AML-193 (cell line): ENCODE measurements around the gene SAMD4A.

Source experiments
- DNase-seq, 2 experiments: peaks; one replicate each; lab custom pipeline; 2025; lab: John Stamatoyannopoulos, UW

The SAMD4A gene

GRCh38 chr14:54706769-54707168, 139.8 kb downstream of the SAMD4A start:
- no peak for DNase-seq

- no peak for DNase-seq
Measured at GRCh38 chr14:54708161-54708560, 141.2 kb downstream of the SAMD4A start.

- DNase-seq, result no peak
Measured at GRCh38 chr14:54708982-54709381, 142.1 kb downstream of the SAMD4A start.

DNA sequence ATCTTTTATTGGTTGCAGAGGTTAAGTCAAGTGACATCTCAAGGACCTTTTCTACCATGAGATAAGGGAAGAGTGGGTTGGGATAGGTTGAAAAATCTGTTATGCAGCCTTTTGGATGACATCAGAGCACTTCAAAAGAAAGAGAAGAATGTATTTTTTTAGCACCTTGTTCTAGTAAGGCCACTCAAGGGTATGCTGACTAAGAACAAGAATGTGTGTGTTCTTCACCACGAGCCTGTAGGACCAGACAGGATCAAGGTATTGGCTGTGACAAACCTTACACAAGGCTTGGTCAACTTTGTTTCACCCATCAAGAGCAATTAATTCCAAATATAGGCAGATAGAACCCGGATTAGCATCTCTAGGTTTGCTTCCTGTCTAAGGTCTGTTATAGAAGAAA, 142.5 kb downstream of the SAMD4A start:
- DNase-seq, result no peak

- no peak for DNase-seq
Measured at GRCh38 chr14:54709867-54710266, 142.9 kb downstream of the SAMD4A start.

DNA sequence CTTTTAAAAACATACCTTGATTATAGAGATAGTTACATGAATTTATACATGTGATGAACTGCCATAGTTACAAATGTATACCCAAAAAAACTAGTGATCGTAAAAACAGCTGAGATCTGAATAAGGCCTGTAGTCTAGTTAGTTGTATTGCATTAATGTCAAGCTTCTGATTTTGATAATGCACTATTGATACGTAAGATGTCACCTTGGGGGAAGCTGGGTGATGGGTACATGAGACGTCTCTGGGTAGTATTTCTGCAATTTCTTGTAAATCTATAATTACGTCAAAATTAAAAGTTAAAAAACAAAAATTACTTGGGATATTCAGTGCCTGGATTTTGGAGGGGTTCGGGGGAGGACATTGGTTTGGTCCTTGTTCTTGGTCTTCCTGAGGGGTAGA, 144.4 kb downstream of the SAMD4A start:
- DNase-seq, result no peak

DNA sequence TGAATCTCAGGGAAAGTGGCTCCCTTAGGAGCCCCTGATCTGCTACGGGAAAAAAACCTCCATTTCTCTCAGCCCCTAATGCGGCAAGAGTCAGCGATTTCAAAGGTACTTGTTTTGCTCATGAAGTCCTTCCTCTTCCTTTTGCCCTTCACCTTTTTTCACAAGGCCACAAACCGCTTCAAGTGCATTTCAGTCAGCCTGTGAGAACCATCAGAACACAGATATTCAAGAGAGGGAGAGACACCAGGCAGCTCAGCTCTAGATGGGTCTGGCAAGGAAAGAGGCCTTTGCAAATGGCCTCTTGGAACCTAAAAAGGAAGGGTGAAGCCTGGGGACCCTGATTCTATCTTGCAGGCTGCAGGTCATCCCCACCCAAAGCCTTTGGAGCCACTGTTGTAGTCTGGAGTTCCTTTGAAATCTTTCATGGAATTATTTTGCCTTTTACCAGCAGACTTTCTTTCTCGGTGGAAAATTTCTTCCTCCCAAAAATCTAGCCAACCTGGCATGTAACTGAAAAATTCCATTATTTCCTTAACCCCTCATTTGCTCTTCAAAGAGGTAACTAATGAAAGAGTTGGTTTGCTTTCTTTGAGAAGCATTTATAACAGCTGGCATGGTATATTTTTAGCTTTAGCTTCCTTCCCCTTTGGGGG, 145.0 kb downstream of the SAMD4A start:
- DNase-seq, result no peak

DNA sequence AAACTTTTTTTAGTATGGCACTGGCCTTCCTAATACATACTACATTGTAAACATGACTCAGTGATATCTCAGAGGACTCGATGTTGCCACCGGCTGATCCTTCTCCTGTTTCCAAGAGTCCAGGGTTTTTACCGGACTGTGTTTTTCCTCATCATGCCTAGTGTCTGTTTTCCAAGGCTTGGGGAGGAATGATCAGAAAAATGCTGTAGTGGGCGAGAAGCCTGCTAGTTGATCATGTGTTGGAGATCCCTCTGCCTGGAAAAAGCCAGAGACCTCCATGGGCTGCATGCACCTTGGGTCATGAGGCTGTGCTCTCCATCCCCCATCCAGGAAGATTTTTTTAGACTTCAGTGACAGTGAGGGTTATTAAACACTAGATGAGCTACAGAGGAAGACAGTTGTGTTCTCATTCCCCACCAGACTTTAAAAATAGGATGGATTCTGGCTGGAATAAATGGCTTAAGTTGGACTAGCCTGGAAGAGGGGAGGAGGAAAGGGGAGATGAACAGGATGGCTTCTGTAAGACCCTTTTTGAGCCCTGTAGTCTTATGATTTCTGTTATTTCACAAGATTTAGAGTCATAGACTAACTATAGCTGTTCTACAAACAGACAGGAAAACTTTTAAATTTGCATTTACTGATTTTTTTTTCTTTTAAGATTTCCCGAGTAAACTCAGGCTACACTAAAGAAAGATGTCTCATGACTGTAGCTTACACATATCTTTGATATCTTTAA, 145.7 kb downstream of the SAMD4A start:
- no peak for DNase-seq

DNA sequence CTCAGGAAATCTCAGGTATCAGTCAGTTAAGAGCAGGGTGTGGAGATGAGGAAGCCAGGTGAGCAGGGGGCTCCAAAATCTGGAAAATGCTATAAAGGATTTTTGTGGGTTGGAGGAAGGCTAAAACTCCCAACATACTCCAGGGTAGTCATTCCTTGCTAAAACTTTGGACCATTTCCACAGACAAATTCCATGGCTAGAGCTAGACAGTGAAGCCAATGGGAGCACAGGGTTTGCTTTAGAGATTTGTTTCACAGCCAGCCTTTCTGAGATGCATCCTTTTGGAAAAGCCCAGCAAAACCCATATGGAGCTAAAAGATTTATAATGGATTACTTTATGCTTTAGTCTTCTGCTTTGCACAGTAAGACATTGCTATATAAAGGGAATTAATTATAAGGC, 146.5 kb downstream of the SAMD4A start:
- no peak for DNase-seq

DNA sequence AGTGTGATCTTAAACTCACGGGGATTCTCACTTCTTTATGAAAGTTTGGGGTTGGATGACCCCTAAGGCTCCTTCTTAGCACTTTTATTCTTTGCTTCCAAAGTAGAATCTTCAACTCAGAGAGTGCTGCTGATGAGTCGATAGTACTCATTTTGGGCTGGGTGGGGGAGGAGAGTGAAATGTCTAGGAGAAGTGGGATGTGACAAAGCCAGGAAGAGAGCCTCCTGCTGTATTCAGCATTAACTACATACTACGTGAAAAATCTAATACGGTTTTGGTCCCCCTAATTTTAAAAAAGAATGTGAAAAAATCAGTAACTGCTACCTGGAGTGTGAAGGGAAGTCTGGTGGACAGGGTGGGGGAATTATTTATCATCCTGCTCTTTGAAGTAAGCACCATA, 148.3 kb downstream of the SAMD4A start:
- DNase-seq, result no peak

DNA sequence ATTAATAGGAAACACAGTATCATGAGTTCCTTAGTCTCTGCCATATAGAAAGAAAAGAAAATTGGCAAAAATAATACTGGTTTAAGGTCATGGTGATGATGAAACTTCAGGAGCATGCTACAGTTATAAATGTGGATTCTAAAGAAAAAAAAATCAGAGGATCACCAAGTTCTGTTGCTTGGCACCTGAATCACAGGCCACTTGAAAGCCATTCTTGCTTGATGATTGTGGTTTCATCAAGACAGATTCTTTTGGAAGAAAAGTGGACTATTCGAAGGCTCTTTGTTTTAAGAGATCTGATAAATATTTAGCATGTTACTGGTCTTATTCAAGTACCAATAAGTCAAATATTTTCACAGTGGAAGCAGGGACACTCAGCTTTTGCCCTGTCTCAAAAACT, 148.9 kb downstream of the SAMD4A start:
- no peak for DNase-seq

- no peak for DNase-seq
Measured at GRCh38 chr14:54716862-54717261, 149.9 kb downstream of the SAMD4A start.

DNA sequence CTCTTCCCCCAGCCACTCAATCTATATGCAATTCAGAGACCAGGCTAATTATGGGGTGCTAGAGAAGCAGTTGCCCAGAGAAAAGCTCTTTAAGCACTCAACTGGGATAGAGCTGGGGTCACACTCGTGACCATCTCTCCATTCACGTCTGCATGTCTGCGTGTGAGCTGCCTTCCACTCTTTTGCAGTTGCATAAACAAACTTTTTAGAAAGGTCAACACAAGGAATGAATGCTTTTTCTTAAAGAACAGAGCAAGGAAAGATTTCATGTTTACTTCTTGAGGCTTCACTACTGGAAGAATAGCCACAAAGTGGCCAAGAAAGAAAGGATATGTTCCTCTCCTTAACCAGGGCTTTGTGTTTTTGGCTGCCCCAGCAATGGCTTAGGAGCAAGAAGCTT, 151.1 kb downstream of the SAMD4A start:
- no peak for DNase-seq

DNA sequence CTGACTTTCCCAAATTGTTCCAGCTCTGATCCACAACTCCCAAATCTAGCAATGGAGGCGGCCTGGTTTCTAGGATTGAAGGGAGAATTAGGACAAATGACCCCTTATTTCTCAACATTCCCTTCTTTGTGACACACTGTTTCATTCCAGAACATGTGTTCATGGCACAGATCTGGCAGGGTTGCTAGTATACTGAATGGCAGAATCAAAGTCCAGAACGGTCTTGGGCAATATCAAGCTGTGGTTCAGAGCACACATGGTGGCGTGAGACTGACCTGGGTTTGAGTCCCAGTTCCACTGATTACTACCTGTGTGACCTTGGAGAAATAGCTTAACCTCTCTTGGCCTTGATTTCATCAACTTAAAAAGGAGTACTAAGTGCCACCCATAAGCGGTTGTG, 152.5 kb downstream of the SAMD4A start:
- DNase-seq, result no peak

DNA sequence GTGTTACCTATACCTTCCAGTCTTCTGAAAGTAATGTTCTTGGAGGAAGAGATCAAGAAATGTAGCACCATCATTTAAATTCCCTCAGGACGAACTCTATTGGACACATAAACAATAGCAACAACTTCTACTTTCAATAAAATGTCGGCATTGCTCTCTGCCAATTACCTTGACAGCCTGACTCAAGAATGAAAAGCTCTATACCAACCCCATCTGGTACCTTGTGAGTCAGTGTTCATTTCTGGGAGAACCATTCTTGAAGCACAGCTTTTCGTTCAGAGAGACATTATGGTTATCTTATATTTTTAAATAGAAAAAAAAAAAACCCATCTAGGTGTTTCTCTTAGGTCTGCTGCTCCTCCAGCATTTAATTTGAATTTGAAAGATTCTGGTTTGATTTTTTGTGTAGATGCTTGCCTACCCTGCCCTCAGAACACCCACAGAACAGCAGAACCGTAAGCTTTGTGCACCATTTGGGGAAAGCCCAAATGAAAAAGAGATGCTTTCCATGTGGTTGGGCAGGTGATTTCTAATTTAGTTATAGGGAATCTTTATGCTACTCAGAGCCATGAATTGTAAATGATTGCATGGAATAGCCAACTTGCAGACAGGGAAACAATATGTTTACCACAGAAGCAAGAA, 156.0 kb downstream of the SAMD4A start:
- no peak for DNase-seq

- no peak for DNase-seq
Measured at GRCh38 chr14:54724123-54724522, 157.2 kb downstream of the SAMD4A start.

- DNase-seq, result no peak
Measured at GRCh38 chr14:54724676-54725325, 157.9 kb downstream of the SAMD4A start.

GRCh38 chr14:54725998-54726397, 159.1 kb downstream of the SAMD4A start:
- no peak for DNase-seq

GRCh38 chr14:54727929-54728328, 161.0 kb downstream of the SAMD4A start:
- DNase-seq, result no peak

- DNase-seq, result no peak
Measured at GRCh38 chr14:54728700-54729527, 162.0 kb downstream of the SAMD4A start.

- peak; percentile 24 to 57 for DNase-seq
Measured at GRCh38 chr14:54730156-54730961, 163.4 kb downstream of the SAMD4A start.
